Adrenal gland (tissue), 5 donors: ENCODE measurements around the gene RAB26.
"Not testable (repeated sequence)": the region's sequence is repeated elsewhere in the genome, so short reads cannot be mapped to it uniquely, and the experiment has no call there.

Source experiments
- POLR2A ChIP-seq, 2 donors: fragments of 450-650 bp; IDR thresholded peaks; one replicate each; pipeline ENCODE4 v1.6.1; 2017; ENCODE audit warnings: antibody characterized with exemption in 2 of 2, mild to moderate bottlenecking in 2 of 2, moderate library complexity in 1 of 2
- TF ChIP-seq, protein P1 (sequence below), 6 experiments: fragments of 450-650 bp in 4 of 6; fragments of 200-600 bp in 2 of 6; sonication (generic) in 1 of 6; IDR thresholded peaks; 1 replicate in 5 of 6; 2 replicates in 1 of 6; pipeline versions ENCODE4 v1.5.1 to v1.8.0; 2016 to 2021; ENCODE audit warnings: antibody characterized with exemption in 6 of 6, mild to moderate bottlenecking in 2 of 6, moderate library complexity in 1 of 6
- donor health status: DM: no; HTN: no; CAD: no.

DNA sequence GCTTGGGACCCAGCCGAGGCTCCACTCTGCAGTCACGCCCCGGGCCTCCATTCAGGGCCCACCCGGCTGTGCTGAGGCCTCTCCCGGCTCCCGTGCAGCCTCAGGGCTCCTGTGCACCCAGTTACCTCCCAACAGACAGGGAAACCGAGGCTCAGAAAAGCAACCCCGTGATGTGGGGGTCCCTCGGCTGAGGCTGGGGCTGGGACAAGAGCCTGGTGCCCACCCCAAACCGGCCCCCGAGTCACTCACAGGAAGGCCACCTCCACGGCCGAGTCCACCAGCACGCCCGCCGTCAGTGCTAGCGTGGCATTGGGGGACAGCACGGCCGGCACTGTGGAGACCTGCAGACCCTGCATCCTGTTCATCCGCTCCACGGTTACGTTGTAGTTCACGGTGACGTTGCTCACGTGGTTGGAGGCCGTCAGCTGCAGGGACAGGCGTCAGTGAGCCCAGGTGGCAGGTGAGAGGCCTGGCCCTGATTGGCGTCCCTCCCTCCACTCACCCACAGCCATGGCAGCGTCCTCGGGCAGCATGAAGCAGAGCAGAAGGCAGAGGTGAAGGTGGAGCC is 35.8 kb upstream of the RAB26 start:
- TF ChIP-seq, protein P1, sequence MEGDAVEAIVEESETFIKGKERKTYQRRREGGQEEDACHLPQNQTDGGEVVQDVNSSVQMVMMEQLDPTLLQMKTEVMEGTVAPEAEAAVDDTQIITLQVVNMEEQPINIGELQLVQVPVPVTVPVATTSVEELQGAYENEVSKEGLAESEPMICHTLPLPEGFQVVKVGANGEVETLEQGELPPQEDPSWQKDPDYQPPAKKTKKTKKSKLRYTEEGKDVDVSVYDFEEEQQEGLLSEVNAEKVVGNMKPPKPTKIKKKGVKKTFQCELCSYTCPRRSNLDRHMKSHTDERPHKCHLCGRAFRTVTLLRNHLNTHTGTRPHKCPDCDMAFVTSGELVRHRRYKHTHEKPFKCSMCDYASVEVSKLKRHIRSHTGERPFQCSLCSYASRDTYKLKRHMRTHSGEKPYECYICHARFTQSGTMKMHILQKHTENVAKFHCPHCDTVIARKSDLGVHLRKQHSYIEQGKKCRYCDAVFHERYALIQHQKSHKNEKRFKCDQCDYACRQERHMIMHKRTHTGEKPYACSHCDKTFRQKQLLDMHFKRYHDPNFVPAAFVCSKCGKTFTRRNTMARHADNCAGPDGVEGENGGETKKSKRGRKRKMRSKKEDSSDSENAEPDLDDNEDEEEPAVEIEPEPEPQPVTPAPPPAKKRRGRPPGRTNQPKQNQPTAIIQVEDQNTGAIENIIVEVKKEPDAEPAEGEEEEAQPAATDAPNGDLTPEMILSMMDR (IDR thresholded peaks at IDR 0.05), result not testable (repeated sequence)
- TF ChIP-seq POLR2A (IDR thresholded peaks at IDR 0.05), result not testable (repeated sequence)
